ENCODE results near the gene UBL4A.

The UBL4A gene

GRCh38 chrX:154440623-154441357, 45.6 kb downstream of the UBL4A start:
- no peak for DNase-seq (ENCODE audit: low read depth in 1 of 2, low spot score in 1 of 2)

DNA sequence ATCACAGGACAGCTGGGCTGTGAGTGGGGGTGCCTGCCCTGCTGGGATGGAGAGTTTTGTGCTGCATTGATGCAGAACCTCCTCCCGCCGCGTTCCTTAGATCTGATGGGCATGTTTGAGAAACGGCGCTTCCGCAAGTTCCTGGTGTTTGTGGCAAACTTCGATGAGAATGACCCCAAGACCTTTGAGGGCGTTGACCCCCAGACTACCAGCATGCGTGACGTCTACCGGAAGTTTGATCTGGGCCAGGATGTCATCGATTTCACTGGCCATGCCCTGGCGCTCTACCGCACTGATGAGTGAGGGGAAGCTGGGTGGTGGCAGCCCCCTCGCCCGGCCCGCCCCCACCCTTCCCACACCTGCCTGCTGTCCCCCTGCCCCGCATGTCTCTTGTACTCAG, 46.6 kb downstream of the UBL4A start:
- DNase-seq (ENCODE audit: low read depth in 1 of 2, low spot score in 1 of 2) = no peak

- no peak for DNase-seq (ENCODE audit: low read depth in 1 of 2, low spot score in 1 of 2)
Measured at GRCh38 chrX:154437971-154438893, 48.2 kb downstream of the UBL4A start.

- DNase-seq (ENCODE audit: low read depth in 1 of 2, low spot score in 1 of 2) = no peak
Measured at GRCh38 chrX:154436983-154437752, 49.2 kb downstream of the UBL4A start, which contains the start of gene GDI1. Gene GDI1 (plus strand): TSS chrX:154437154. CDS start chrX:154437255, 101 bp downstream.

GRCh38 chrX:154436374-154436982, 49.9 kb downstream of the UBL4A start:
- DNase-seq (ENCODE audit: low read depth in 1 of 2, low spot score in 1 of 2) = no peak

DNA sequence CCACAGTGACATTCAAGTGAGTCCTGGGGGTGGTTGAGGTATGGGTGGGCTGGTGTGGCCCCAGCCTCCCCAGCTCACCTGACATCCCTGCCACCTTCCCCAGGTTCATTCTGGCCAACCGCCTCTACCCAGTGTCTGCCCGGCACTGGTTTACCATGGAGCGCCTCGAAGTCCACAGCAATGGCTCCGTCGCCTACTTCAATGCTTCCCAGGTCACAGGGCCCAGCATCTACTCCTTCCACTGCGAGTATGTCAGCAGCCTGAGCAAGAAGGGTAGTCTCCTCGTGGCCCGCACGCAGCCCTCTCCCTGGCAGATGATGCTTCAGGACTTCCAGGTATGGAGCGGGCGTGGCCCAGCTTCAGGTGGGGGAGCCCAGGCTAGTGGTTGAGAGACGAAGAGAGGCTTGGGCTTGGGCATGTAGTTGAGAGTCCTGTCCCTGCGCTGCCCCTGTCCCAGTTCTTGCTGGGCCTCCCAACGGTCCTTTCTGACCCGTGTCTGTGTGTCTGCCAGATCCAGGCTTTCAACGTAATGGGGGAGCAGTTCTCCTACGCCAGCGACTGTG, 51.2 kb downstream of the UBL4A start:
- DNase-seq (ENCODE audit: low read depth in 1 of 2, low spot score in 1 of 2) = no peak

- DNase-seq (ENCODE audit: low read depth in 1 of 2, low spot score in 1 of 2) = no peak
Measured at GRCh38 chrX:154434394-154435168, 51.8 kb downstream of the UBL4A start.

All from activated CD4-positive, alpha-beta T cell treated with anti-CD3 and anti-CD28 coated beads, Interleukin-2, amount 50 U/mL, for 24 hours (primary cell).